Hypothalamus (tissue), 51 donors: ENCODE data around the gene ANGPTL1.

Experiments used
- DNase-seq, 51 donors: peaks; one replicate each; lab custom pipeline; 2025; lab: John Stamatoyannopoulos, UW

ANGPTL1 gene, protein sequence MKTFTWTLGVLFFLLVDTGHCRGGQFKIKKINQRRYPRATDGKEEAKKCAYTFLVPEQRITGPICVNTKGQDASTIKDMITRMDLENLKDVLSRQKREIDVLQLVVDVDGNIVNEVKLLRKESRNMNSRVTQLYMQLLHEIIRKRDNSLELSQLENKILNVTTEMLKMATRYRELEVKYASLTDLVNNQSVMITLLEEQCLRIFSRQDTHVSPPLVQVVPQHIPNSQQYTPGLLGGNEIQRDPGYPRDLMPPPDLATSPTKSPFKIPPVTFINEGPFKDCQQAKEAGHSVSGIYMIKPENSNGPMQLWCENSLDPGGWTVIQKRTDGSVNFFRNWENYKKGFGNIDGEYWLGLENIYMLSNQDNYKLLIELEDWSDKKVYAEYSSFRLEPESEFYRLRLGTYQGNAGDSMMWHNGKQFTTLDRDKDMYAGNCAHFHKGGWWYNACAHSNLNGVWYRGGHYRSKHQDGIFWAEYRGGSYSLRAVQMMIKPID

DNA sequence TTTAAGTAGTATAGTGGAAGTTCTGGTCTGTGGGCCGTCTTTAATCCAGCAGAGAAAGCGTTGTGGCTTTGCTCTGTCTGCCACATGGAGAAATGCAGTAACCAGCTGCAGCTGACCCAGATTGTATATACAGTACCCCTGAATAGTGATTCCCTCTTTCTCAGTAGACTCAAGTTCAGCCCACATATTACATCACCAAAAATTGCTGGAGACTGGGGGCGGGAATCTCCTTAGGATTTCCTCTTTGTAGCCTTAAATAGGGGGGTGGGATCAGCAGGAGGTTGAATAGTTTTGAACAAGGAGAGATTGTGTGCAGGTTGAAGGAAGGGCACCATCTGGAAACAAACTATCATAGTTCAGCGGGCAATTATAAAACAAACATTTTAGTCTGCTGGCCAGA, at the start of gene ANGPTL1:
Gene ANGPTL1, minus strand, starts transcription at position 134 of the 400 bp plus-strand sequence. CDS start 5,301 bp downstream, outside the sequence.
- no peak for DNase-seq

DNA sequence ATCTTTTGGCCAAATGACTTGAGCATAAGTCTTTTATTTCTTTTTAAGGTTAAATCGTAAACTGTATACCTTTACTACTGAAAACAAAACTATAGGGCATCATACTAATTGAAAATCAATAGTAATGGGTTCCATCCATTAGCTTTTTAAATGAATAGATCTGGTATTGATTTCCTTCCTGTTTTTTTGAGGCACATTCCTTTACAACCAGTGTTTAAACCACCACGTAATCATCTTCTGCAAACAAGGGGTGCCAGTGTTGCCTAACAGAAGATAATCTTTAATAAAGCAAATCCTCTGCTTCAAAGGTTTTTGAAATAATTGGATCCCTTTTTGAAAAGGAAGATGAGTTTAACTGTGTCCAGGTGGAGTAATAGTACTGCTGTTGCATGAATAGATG, 48.7 kb upstream of the ANGPTL1 start:
- no peak for DNase-seq

DNA sequence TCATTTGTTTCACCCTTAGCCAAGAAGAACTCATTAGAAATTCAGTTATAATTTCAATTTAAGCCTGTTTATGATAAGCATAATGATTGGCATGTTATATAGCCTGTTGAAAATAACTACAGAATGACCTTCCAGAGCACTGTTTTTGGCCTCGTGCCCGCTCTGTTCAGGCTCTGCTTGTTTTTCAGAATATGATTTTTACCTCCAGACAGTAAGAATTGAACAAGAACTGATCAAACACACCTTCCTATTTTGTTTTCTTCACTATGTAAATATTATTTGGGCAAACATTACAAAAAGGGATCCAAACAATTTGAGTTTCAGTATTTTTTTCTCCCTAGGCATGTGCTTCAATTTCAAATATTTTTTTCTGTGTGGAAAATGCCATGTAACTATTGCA, 48.1 kb upstream of the ANGPTL1 start:
- DNase-seq, result no peak

DNA sequence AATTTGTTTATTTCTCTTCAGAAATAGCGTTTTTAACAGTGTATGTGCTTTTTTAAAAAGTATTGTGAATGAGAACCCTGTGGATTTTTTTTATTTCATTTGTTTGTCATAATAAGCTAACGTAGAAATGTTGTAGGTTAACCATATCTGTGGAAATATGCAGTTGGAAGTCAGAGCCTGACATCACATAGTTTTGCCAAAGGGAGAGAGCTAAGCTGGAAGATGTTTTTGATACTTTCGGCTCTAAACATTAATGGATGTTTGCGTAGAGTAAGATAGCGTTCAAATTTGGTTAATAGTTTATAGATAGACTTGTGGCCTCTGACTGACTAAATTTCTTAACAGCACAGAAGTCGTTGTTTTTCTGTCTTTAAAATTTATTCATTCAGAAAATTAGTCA, 47.4 kb upstream of the ANGPTL1 start:
- no peak for DNase-seq

DNA sequence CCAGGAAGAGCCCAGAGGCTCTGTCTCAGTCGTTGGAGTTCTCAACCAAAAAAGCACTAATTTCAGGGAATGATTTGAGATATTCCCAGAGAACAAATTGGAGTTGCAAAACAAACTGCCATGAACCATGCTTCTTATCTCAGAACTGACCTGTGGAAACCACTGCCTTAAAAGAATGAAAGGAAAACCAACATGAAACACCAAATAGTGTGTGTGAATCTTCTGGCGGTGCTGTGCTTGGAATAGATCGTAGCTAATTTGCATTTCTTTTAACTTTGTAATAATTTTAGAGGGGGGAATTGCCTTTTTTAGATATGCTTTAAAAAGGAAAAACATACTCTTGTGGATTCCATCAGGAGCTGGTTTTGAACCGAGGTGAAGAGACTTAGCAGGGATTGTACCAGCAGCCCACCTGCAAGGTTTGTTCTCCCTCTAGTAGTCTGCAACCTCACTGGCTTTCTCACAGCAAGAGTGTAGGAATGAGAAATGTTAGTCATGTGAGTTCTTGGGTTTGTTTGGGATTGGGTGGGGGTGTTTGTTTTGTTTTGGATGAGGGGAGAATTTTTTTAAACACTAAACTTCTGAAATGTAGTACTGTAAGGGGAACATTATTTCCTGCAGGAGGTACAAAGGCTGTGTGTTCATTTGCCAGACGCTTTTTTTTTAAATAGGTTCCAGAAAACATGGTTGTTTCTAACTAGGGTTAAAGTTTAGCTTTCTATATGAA, 45.7 kb upstream of the ANGPTL1 start:
- DNase-seq, result no peak

DNA sequence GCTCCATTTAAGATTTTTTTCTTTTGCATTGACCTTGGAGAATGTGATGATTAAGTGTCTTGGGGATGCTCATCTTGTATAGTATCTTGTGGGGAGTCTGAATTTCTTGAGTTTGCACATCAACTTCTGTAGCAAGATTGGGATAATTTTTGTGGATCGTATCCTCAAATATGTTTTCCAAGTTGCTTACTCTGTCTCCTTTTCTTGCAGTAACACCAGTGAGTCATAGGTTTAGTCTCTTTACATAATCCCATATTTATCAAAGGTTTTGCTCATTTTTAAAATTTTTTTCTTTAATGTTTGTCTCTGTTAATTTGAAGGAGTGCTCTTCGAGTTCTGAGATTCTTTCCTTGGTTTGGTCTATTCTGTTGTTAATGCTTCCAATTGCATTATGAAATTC, 41.7 kb upstream of the ANGPTL1 start:
- no peak for DNase-seq

DNA sequence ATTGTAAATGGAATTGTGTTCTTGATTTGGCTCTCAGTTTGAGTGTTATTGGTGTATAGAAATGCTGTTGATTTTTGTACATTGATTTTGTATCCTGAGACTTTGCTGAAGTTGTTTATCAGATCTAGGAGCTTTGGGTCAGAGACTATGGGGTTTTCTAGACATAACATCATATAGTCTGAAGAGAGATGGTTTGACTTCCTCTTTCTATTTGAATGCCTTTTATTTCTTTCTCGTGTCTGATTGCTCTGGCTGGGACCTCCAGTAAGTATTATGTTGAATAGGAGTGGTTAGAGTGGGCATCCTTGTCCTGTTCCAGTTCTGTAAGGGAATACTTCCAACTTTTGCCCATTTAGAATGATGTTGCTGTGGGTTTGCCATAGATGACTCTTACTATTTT, 39.1 kb upstream of the ANGPTL1 start:
- no peak for DNase-seq

DNA sequence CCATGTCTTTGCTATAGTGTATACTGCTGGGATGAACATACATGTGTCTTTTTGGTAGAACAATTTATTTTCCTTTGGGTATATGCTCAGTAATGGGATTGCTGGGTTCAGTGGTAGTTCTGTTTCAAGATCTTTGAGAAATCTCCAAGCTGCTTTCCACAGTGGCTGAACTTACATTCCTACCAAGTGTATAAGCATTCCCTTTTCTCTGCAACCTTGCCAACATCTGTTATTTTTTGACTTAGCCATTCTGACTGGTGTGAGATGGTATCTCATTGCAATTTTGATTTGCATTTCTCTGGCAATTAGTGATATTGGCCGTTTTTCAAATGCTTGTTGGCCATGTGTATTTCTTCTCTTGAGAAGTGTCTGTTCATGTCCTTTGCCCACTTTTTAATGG, 37.5 kb upstream of the ANGPTL1 start:
- DNase-seq, result no peak

DNA sequence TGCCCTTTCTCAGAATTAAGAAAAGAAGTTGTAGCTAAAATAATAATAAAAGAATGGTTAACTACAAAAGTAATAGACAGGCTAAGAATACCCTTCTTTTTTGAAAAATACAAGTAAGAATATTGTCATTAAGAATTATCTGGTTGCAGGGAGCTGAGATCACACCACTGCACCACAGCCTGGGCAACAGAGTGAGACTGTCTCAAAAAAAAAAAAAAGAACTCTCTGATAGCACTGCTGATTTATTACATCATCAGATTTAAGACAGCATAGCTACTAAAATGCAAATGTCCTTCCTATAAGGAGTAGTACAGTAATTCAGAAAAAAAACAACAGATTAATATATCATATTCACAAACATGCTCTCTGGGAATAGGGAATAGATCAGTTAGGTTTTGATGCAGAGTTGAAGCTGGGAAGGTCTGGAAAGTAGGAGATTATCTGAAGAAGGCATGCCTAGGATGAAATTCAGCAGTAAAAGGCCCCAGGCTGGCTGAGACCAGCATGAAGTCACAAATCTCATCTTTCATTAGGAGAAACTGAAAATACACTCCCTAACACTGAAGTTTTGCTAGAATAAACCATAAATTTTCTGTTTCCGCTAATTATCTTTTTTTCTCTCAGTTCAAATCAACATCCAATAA, 30.7 kb upstream of the ANGPTL1 start:
- no peak for DNase-seq

DNA sequence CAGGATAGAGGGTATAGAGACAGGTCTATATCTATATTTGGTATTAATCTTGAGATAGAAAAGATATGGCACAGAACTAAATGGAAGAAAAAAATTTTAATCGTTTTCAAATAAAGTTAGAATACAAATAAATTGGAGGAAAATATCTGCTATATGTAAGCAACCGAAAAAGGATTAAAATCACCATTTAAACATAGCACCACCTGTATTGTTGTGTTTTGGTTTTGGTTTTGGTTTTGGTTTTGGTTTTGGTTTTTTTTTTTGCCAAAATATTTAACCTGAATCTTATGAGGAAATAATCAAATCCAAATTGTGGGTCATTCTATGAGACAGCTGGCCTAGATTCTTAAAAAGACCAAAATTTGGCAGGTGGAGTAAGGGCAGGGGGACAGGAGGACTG, 28.5 kb upstream of the ANGPTL1 start:
- no peak for DNase-seq

DNA sequence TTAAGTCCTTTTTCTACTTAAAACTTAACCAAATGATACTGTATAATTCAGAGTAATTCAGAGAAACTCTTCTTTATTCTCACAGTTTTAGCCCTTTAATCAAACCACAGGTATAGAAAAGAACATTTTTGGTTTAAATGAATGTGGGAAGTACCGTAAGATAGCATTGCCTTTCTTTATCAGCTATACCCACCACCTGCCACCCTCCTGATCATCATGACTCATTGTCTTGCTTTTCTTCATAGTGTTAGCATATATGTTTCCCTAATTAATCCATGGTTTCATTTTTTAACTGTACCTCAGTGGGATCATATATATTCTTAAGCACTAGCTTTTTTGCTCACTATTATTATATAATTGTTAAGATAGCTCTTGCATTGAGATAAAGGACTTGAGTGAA, 27.5 kb upstream of the ANGPTL1 start:
- DNase-seq, result no peak

DNA sequence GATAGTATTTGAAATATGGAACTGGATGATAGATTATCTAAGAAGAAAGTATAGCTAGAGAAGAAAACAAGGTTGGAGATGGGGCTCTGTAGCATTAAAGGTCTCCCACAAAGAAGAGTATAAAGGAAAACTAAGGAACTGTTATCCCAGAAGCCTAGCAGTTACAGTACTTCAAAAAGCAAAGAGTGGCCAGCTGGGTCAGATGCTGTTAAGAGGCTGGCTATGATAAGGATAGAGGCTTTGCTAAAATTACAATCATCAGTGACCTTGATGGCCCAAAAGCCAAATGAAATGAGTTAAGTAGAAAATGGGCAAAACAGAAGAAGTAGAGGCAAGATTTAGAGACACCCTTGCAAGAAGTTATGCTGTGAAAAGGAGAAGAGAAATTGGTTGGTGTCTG, 25.1 kb upstream of the ANGPTL1 start:
- no peak for DNase-seq

DNA sequence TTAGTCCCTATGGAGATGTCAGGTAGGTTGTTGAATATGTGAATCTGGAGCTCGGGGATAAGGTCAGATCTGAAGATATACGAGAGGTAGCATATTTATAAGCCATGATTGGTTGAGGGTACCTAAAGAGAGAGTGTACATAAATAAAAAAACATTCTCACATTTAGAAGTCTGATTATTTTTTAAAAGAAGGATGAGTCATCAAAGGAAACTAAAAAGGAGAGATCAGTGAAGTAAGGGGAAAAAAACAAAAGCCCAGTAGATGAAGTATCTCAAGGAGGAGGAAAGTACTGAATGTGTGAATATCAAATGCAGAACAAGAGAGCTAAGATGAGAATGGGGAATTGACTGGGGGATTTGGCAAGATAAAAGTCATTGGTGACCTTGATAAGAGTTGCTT, 15.7 kb upstream of the ANGPTL1 start:
- no peak for DNase-seq

DNA sequence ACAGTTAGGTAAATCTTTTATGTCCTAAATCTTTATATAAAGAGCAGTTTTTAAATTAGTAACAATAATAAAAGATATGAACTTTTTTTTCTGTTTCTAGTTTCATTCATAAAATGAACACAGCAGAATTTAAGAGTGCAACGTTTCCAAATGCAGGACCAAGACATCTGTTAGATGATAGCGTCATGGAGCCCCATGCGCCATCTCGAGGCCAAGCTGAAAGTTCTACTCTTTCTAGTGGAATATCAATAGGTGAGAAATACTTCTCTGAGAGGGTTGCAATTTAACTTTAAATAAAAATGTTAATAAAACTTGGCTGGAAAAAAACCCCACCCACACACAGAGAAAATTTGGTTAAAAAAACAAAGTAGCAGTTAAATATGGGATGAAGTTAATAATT, 15.0 kb upstream of the ANGPTL1 start:
- no peak for DNase-seq

DNA sequence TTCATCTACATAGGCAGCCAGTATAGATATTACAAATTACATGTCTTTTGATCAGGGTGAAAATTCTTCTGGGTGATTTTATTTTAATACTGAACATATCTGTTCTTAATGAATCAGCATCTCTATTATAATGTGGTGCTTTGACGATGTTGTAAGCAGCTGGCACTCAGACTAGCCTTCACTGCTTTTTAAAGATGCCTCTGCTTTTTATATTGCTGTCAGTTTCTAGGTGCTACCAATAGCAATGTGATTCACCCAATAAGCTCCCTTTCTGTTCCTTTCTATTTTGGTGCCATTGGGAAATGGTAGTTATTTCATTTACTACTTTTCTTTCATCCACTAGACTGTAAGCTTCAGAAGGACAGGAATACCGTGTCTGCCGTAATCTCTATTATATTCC, 11.1 kb upstream of the ANGPTL1 start:
- no peak for DNase-seq

DNA sequence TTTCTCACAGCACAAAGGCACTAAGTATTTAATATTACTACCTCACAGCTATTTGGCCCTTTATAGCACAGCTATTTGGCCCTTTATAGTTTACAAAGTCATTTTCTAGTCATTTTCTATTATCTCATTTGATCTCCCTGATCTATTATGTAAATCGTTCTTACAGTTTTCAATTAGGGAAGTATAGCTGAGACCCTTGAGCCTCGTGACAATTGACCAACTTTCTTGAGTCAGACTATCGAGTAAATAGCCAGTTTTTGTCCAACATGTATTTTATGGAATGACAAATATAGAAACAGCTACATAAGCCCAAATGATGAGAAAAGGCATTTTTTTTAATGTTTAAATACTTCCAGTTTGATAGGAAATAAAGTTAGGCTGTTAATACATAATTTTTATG, 7.0 kb upstream of the ANGPTL1 start:
- no peak for DNase-seq

DNA sequence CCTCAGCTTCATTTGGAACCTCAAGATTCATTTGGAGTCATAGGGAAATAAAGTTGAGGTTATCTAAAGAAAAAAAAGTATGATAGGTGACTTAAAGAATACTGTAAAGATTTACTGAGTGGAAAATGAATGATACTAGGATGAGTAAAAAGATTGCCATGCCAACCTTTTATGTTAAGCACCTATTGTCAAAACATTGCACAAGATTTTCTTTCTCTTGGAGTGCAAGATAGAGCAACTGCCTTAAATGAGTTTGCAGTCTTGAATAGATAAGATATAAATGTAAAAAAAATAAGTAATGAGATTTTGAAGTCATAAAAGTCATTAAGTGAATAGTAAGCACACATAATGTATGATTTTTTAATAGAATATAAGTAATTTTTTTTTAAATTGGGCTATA, 5.1 kb upstream of the ANGPTL1 start:
- no peak for DNase-seq

DNA sequence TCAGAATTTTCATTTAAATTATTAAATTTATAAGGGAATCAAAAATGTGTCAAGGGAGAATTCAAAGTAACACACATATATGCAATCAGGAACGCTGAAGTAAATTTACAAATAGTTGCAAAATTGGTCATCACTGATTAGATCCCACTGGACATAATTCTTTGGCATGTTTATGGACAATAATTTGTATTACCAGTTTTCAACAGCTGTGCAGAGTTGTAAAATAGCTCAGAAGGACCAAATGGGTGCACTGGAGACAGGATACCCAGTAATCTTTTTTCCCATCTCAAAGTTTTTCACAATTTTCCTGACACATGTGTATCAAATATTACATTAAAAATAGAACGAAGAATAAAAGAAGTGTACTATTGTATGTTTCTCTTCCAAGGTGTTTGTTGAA, 4.1 kb upstream of the ANGPTL1 start:
- no peak for DNase-seq

DNA sequence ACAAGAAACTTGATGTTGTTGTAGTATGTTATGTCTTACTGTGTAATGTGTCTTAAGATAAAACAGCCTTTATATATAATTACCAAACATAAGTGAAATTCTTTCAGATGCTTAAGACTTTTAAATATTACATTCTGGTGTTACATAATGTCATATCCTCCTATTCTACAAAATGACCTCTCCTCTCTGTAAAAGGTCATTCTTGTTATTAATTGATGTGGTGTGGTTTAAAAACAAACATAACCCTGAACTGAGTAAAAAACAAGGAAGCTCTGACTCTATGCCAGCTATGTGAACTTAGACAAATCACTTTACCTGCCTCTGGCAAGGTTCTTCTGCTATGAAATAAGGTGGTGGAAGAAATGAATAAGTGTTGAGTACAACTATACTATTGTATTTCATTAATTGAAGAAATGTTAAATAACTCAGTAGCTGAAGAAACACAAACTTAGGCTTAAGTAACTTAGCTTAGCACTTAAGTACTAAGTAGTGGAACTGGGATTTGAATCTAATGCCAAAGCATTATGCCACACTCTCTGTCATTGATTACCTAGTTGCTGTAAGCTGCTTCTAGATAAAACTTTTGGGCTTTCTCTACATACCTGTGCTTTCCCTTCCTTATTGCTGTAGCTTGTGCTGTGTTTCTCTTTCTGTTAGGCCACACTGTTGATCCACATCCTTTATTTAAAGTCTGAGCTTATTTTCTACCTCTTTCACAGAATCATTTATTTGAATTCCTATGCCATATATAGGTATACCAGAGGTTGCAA, 859 bp upstream of the ANGPTL1 start:
- no peak for DNase-seq

DNA sequence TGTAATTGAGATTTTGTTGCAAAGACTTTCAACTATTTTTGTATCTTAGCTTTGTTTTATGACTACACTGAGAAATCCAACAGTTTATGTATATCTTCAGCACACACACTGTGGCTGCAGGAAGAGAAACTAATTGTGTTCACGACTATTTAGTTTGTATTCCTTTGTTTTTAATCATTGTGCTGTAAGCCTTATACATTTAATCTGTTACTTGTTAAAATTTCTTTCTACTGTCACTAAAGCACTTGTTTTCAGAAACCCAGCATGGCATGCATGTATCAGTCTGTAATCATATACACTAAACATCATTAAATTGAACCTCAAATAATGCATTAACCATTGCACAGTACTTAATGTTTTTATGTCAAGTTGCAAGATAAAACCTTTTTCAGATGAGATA, 656 bp downstream of the ANGPTL1 start:
- DNase-seq, result no peak

DNA sequence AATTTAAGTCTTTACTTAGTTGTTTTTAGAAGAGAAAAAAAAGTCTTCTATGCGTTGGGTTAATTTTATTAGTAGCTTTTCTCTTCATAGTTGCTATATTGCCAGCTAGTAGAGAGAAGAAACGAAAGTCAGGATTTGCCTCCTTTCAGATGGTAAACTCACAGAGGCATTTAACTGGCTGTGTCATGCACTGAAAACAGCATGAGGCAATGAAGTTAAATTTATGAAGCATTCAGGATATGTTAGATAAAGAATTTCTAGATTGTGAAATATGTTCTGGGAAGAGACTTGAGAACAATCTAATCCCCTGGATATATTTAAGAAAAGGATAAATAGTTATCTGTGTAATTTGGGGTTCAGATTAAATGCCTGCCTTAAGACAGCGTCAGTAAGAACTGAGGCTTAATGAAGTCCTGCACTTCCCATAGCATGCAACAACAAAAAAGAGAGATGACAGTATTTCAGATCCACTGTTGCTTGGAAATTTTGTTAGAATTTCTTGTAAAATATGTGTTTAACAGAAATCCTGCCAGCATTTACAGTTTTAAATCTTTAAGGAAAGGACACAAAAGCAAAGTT, 1.7 kb downstream of the ANGPTL1 start:
- no peak for DNase-seq
